Neural cell (in vitro differentiated cells): Measurements from ENCODE around the gene IL17D. TPM values are rescaled to one million over a fixed set of nuclear protein-coding genes. Genes with fewer than 3 reads are reported as not detected.

Source experiments
- H2AFZ ChIP-seq: fragments of 200-600, 300-800 bp; sonication (generic), shearing (Covaris generic); 2 replicates; pipeline ENCODE4 v1.6.0; 2014; ENCODE audit warnings: low read depth, mild to moderate bottlenecking, antibody characterized with exemption, low read length, moderate library complexity
- H3F3A ChIP-seq: fragments of 200-600 bp; shearing (Covaris generic); 2 replicates; pipeline ENCODE4 v1.6.1; 2016; ENCODE audit warnings: mild to moderate bottlenecking, moderate library complexity, mixed read lengths, antibody characterized with exemption, low read length; ENCODE audit not compliant: insufficient read depth, poor library complexity, severe bottlenecking
- H3K27ac ChIP-seq: fragments of 200-600, 300-800 bp; sonication (generic), shearing (Covaris generic); 2 replicates; pipeline ENCODE4 v1.5.1; 2014; ENCODE audit warnings: mild to moderate bottlenecking, low read length, moderate library complexity
- H3K27me3 ChIP-seq: fragments of 300-800, 200-600 bp; sonication (generic), shearing (Covaris generic); 2 replicates; pipeline ENCODE4 v1.6.0; 2014; ENCODE audit warnings: mild to moderate bottlenecking, low read depth, low read length, moderate library complexity; ENCODE audit not compliant: insufficient read depth
- H3K36me3 ChIP-seq: fragments of 300-800, 200-600 bp; sonication (generic), shearing (Covaris generic); 2 replicates; pipeline ENCODE4 v1.5.1; 2014; ENCODE audit warnings: mild to moderate bottlenecking, antibody characterized with exemption, low read length, moderate library complexity; ENCODE audit not compliant: insufficient read depth
- H3K4me2 ChIP-seq: fragments of 300-800, 200-600 bp; sonication (generic), shearing (Covaris generic); 2 replicates; pipeline ENCODE4 v1.6.0; 2014; ENCODE audit warnings: mild to moderate bottlenecking, low read length
- H3K4me3 ChIP-seq: fragments of 300-800, 200-600 bp; sonication (generic), shearing (Covaris generic); 2 replicates; pipeline ENCODE4 v1.5.1; 2014; ENCODE audit warnings: mild to moderate bottlenecking, low read length, moderate library complexity
- H3K79me2 ChIP-seq: fragments of 200-600 bp; shearing (Covaris generic); replicated peaks from 2 replicates; pipeline ENCODE4 v1.6.0; 2014; ENCODE audit warnings: mild to moderate bottlenecking, low read length, moderate library complexity; ENCODE audit not compliant: insufficient read depth
- H3K9ac ChIP-seq: fragments of 300-800, 200-600 bp; sonication (generic), shearing (Covaris generic); 2 replicates; pipeline ENCODE4 v1.6.1; 2016; ENCODE audit warnings: mild to moderate bottlenecking, low read length, mixed read lengths
- H3K9me2 ChIP-seq: fragments of 200-600 bp; shearing (Covaris generic); 2 replicates; pipeline ENCODE4 v1.6.1; 2016; ENCODE audit warnings: mild to moderate bottlenecking, low read length, mixed read lengths; ENCODE audit not compliant: insufficient read depth
- H3K9me3 ChIP-seq: fragments of 200-600, 300-800 bp; sonication (generic), shearing (Covaris generic); 2 replicates; pipeline ENCODE4 v1.6.1; 2016; ENCODE audit warnings: mild to moderate bottlenecking, mixed run types, low read length, moderate library complexity, mixed read lengths
- H4K20me1 ChIP-seq: fragments of 200-600 bp; shearing (Covaris generic); 2 replicates; pipeline ENCODE4 v1.6.1; 2016; ENCODE audit warnings: mild to moderate bottlenecking, mixed run types; ENCODE audit not compliant: insufficient read depth
- EP300 ChIP-seq: fragments of 450-650 bp; conservative IDR thresholded peaks from 2 replicates; pipeline ENCODE4 v1.6.1; 2014; ENCODE audit warnings: antibody characterized with exemption, mild to moderate bottlenecking, moderate library complexity; ENCODE audit not compliant: poor library complexity, severe bottlenecking
- EZH2 ChIP-seq: fragments of 200-600, 300-800 bp; shearing (Covaris generic), sonication (generic); IDR thresholded peaks from 2 replicates; pipeline ENCODE4 v1.6.1; 2014; ENCODE audit warnings: antibody characterized with exemption, low read length, borderline replicate concordance, mild to moderate bottlenecking; ENCODE audit not compliant: insufficient read depth, poor library complexity, severe bottlenecking
- MXI1 ChIP-seq: fragments of 450-650 bp; conservative IDR thresholded peaks from 2 replicates; pipeline ENCODE4 v1.6.1; 2014; ENCODE audit warnings: antibody characterized with exemption, mild to moderate bottlenecking; ENCODE audit not compliant: poor library complexity, severe bottlenecking
- POLR2AphosphoS5 ChIP-seq: IDR thresholded peaks from 2 replicates; pipeline ENCODE4 v1.6.1; 2012
- RAD21 ChIP-seq: fragments of 450-650 bp; conservative IDR thresholded peaks from 2 replicates; pipeline ENCODE4 v1.6.1; 2014; ENCODE audit warnings: antibody characterized with exemption, mild to moderate bottlenecking, moderate library complexity
- SMC3 ChIP-seq: fragments of 450-650 bp; conservative IDR thresholded peaks from 2 replicates; pipeline ENCODE4 v1.6.1; 2014; ENCODE audit warnings: antibody characterized with exemption, mild to moderate bottlenecking, moderate library complexity; ENCODE audit not compliant: poor library complexity
- TAF1 ChIP-seq: IDR thresholded peaks from 2 replicates; pipeline ENCODE4 v1.6.1; 2012; ENCODE audit warnings: low read depth
- polyA plus RNA-seq: library from polyadenylated mRNA; depleted of rRNA; stranded (reverse); fragments of >200 nt; gene quantifications from 2 replicates; pipeline ENCODE4 v1.2.3, GENCODE V29; 2014
- TF ChIP-seq, protein P1 (sequence below): fragments of 450-650 bp; IDR thresholded peaks from 2 replicates; pipeline ENCODE4 v1.5.1; 2014; ENCODE audit warnings: antibody characterized with exemption, mild to moderate bottlenecking, moderate library complexity; ENCODE audit not compliant: poor library complexity, severe bottlenecking
- TF ChIP-seq, protein P2 (sequence below): IDR thresholded peaks from 2 replicates; pipeline ENCODE4 v1.6.1; 2012; ENCODE audit warnings: borderline replicate concordance

The IL17D gene
- polyA plus RNA-seq, 1 donor from 2014 or later = 14.5 TPM

DNA sequence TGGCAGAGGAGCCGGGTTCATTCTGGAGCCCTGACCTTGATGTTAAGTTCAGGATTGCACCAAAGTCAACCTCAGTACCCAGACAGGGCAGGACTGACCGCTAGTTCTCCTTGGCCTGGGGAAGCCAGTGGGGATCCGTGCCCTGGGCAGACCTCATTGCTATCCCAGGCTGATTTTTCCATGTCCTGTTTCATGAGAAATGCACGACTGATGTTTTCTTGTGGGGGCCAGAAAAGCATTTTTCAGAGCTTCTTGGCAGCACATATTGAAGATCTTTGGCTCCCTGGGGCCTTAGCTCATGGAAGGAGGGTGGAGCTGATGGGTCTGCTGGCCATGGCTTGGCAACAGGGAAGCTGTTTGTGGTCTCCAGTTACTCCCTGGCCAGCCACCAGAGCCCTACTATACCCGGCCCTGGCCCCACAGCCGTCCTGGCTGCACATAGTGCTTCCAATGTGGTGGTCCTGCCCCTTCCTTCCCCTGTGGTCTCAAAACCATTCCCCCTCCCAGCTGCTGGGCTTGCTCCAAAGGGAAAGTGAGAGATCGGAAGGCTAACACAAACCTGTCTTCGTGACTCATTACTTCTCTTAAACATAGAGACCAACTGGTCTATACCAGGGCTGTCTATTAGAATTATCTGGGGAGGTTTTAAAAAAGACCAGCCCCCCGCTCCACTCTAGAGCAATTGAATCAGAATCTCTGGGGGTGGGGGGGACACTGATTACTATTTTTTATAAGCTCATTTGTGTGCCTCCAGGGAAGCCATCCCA, 11.2 kb downstream of the IL17D start:
- H3K4me2 ChIP-seq = no peak overlapping the region
- H3K4me3 ChIP-seq = no peak overlapping the region
- no peaks in the 10 kb centered on the region for H3K27me3 ChIP-seq
- no peaks in the 10 kb centered on the region for H4K20me1 ChIP-seq
- no peak overlapping the region for H3K9ac ChIP-seq
- H3F3A ChIP-seq = no peaks in the 10 kb centered on the region
- H2AFZ ChIP-seq = no peak overlapping the region
- no peaks in the 10 kb centered on the region for H3K9me2 ChIP-seq
- no peaks in the 10 kb centered on the region for H3K36me3 ChIP-seq
- H3K79me2 ChIP-seq = no peaks in the 10 kb centered on the region
- TF ChIP-seq TAF1 (no peak), EZH2 (no peak), EP300 (no peak), POLR2AphosphoS5 (no peak), MXI1 (no peak)
- TF ChIP-seq, protein P1, sequence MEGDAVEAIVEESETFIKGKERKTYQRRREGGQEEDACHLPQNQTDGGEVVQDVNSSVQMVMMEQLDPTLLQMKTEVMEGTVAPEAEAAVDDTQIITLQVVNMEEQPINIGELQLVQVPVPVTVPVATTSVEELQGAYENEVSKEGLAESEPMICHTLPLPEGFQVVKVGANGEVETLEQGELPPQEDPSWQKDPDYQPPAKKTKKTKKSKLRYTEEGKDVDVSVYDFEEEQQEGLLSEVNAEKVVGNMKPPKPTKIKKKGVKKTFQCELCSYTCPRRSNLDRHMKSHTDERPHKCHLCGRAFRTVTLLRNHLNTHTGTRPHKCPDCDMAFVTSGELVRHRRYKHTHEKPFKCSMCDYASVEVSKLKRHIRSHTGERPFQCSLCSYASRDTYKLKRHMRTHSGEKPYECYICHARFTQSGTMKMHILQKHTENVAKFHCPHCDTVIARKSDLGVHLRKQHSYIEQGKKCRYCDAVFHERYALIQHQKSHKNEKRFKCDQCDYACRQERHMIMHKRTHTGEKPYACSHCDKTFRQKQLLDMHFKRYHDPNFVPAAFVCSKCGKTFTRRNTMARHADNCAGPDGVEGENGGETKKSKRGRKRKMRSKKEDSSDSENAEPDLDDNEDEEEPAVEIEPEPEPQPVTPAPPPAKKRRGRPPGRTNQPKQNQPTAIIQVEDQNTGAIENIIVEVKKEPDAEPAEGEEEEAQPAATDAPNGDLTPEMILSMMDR = no peak
- no peak overlapping the region for H3K27ac ChIP-seq
- H3K9me3 ChIP-seq = no peaks in the 10 kb centered on the region

DNA sequence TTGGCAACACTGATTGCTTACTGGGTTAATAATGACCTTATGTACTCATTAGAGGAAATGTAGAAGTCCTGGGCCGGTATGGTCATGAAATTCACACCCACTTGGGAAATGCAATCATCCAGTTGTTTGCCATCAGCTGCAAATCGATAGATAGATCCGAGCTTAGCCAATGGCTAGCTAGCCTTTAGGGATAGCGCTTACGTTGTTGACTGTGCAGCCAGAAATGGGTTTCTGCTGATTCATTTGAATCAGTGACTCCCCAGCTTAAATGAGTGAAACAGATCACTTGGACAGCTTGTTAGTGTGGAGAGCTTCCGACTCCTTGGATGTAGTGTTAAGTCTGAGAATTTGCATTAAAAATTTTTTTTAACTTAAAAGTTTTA, 11.8 kb downstream of the IL17D start:
- Histone ChIP-seq H3K4me2 (no peak overlapping the region), H3K9me2 (no peaks in the 10 kb centered on the region), H3K9me3 (no peaks in the 10 kb centered on the region), H3K27me3 (no peaks in the 10 kb centered on the region), H3K36me3 (no peaks in the 10 kb centered on the region), H3K79me2 (no peaks in the 10 kb centered on the region), H3K4me3 (no peak overlapping the region), H3K9ac (no peak overlapping the region), H4K20me1 (no peaks in the 10 kb centered on the region), H3F3A (no peaks in the 10 kb centered on the region), H2AFZ (no peak overlapping the region), H3K27ac (no peak overlapping the region)
- no peak for TF ChIP-seq EZH2
- TF ChIP-seq, protein P1 = no peak
- TF ChIP-seq POLR2AphosphoS5 = no peak
- no peak for TF ChIP-seq TAF1
- TF ChIP-seq EP300 = no peak
- TF ChIP-seq, protein P2, sequence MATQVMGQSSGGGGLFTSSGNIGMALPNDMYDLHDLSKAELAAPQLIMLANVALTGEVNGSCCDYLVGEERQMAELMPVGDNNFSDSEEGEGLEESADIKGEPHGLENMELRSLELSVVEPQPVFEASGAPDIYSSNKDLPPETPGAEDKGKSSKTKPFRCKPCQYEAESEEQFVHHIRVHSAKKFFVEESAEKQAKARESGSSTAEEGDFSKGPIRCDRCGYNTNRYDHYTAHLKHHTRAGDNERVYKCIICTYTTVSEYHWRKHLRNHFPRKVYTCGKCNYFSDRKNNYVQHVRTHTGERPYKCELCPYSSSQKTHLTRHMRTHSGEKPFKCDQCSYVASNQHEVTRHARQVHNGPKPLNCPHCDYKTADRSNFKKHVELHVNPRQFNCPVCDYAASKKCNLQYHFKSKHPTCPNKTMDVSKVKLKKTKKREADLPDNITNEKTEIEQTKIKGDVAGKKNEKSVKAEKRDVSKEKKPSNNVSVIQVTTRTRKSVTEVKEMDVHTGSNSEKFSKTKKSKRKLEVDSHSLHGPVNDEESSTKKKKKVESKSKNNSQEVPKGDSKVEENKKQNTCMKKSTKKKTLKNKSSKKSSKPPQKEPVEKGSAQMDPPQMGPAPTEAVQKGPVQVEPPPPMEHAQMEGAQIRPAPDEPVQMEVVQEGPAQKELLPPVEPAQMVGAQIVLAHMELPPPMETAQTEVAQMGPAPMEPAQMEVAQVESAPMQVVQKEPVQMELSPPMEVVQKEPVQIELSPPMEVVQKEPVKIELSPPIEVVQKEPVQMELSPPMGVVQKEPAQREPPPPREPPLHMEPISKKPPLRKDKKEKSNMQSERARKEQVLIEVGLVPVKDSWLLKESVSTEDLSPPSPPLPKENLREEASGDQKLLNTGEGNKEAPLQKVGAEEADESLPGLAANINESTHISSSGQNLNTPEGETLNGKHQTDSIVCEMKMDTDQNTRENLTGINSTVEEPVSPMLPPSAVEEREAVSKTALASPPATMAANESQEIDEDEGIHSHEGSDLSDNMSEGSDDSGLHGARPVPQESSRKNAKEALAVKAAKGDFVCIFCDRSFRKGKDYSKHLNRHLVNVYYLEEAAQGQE = no peak
- TF ChIP-seq MXI1 = no peak
- TF ChIP-seq SMC3 = no peak
- no peak for TF ChIP-seq RAD21
